ENCODE results near the gene DYDC2. TPM values are rescaled to one million over a fixed set of nuclear protein-coding genes. Genes with fewer than 3 reads are reported as not detected.
"Not testable (repeated sequence)": the region's sequence is repeated elsewhere in the genome, so short reads cannot be mapped to it uniquely, and the experiment has no call there.

Gene DYDC2
- polyA plus RNA-seq, 3 donors: 1.5 to 2.5 (median 1.6) TPM

DNA sequence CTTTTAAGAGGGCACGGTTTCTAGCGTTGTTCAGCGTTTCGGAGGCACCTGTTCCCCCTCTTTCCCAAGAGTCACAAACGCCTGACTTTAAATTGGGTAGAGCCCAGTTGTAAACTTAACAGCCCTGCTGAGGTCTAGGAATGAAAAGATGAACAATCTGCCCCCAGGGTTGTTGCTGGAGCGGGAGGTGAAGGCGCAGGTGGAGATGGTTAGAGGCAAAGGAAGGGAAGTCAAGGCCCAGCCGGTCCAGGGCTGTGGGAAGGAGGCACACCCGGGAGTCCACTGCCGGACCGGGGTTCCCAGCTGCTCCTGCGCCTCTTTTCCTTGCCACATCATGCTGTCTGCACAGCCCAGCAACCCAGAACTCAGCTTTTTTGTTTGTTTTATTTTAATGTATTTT lies 52.5 kb downstream of the DYDC2 start:
- no peak for DNase-seq (ENCODE audit: extremely low read depth in 1 of 11, low read depth in 9 of 11, low spot score in 4 of 11)

DNA sequence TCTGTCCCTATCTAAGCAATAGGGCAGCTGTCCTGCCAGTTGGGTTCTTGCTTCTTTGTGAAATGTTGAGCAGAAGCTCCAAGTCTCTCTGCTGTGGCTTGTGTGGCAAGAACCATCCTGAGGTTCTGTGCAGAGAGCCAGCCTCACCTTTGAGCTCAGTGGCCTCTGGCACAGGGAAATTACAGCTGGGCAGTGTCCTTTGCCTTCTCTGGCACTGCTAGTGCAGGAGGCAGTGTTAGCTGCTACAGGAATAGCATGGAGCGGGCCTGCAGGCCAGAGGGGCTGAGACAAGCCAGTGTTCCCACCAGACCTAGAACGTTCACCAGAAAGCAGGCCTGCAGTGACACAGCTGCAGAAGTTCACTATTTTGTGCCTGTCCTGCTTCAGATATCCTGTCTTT lies 53.5 kb downstream of the DYDC2 start:
- DNase-seq (ENCODE audit: extremely low read depth in 1 of 11, low read depth in 9 of 11, low spot score in 4 of 11): no peak

DNA sequence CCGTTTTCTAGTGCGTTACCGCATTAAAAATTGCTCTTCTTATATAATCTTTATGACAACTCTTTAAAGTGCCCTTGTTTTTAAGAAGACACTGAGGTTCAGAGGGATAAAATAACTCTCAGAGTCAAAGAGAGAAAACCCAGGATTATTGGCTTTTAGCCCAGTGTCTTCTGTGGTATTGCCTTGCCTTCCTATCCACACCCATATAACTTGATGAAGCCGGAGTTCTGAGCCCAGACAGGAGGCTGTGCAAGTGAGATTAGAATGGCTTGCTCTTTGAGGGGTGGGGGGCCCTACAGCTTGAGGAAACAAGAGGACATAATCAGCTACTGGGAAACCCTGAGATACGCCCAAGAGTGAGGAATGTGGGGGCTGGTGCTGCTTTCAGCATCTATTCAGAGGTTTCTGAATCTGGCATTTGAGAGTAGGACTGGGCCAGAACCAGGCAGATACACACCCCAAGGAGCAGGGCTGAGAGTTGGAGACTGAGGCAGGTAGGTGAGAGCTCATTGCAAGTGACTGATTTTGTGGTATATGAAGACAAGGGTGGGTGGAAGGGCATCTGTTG lies 54.1 kb downstream of the DYDC2 start:
- no peak for DNase-seq (ENCODE audit: extremely low read depth in 1 of 11, low read depth in 9 of 11, low spot score in 4 of 11)

DNA sequence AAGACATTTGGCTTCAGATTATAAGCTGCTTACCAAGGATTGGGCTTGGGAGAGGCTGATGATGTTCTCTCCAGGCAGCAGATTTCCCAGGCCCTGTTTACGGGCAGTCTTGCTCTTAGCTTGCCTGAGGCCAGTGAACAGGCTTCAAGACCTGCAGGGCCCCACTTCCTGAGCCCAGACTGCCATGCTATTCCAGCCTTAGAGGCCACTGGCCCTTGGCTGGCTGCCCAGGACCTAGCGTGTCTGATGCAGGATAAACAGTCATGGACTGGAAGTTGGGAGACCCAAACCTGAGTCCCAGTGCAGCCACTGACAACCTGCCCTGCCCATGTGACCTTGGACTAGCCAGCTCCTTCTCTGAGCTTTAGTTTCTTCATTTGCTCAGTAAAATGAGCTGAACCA lies 54.7 kb downstream of the DYDC2 start:
- DNase-seq (ENCODE audit: extremely low read depth in 1 of 11, low read depth in 9 of 11, low spot score in 4 of 11): no peak

DNA sequence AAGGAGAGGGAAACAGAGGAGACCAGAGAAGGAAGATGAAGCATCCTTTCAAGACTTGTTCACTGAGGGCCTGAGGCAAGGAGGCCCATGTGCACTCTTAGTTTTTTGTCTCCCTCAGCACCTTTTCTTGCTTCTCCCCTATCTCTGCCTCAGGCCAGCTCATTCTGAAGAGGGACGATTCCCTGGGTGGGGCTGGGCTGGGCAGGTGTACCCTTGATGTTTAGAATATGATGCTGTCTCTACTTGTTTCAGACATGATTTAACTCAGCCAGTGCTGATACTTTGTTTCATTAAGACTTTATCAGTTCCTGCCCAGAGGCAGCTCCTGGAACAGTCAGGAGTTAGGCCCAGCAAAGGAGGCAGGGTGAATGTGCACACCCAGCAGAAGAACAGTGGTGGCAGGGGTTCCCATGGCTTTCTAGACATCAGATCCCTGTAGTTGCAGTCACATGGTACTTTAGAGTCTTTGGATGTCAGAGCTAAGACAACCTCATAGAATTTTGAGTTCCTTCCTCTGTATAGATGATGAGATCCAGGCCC lies 55.2 kb downstream of the DYDC2 start:
- DNase-seq (ENCODE audit: extremely low read depth in 1 of 11, low read depth in 9 of 11, low spot score in 4 of 11): no peak

DNA sequence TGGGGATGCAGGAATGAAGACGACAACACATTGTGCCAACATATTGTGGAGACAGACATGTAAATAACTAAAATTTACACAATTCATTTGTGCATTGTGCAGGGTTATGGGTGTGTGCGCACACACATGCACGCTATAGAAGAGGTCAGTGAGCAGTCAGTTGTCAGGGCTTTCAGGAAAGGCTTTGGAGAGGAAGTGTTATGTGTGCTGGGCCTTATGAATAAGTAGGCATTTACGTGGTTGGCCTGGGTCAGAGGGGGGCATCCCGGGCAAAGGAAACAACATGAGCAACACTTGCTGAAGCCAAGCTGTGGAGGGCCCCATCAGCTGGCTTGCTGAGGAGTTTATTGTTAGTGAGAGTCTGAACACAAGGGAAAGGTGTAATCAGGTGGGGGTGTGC lies 55.9 kb downstream of the DYDC2 start:
- DNase-seq (ENCODE audit: extremely low read depth in 1 of 11, low read depth in 9 of 11, low spot score in 4 of 11): no peak

DNA sequence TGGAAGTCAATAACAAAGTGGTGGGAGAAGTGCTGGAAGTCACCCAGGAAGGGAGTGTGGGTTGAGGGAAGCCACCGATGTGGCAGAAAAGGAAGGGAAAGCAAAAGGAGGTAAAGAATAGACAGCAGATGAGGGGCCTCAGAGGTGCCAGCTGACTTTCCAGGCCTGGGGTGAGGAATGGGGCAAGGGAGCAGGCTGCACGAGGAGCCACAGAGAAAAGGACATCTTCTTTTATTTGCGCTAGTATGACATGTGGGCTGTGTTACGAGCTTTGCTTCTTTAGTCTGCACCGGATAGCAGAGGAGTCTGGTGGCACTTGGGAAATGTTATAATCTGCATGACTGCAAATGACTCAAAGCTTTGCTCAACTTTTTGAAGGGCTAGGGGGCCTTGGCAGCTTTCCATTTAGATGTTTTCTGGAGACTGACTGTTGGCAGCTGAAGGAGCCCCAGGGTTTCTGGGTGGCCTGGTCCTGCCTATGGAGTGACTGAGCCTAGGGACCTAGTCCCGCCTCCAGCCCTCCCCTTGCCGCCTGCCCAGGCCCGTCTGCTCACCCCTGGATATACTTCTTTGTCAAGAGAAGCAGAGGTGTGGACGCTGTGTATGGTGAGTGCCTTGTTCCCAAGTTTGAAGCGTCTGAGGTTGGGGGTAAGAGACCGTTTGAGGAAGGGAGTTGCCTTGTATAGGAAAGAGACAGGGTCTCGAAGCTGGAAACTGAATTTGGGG lies 56.9 kb downstream of the DYDC2 start:
- peak in 2 of 11 donors; percentile 51 to 55 for DNase-seq (ENCODE audit: extremely low read depth in 1 of 11, low read depth in 9 of 11, low spot score in 4 of 11)

DNA sequence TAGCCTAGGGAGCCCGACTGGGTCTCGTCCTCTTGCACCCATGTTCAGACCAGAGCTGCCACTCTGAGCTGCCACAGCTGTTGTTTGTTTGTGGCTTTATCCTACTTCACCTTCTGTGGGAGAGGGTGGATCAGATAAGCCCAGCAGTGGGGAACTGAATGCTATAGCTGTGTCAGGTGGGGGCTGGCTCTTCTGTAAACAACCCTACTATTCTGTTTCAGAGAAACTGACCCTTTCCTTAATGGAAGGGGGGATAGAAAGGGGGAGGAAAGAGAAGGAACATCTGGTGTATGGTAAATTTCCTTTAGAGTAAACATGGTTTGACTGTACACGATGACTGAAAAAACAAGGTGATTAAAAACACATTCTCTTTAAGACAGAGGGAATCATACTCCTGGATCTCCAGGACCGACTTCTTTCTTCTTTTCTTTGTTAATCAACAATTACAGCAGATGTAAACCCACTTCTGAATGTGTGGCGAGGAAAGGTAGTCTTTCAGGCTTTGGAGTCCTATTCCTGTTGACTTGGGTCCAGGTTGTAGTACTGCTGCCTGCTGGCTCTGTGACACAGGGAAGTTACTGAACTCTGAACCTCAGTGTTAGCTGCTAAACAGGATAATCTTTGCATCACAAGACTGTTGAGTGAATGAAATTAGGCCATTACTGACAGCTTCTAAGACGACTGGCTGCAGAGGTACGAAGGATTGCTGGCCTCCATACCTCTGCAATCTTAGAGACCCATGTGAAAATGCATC lies 57.7 kb downstream of the DYDC2 start:
- peak in 7 of 11 donors; percentile 53 to 76 (median 65) for DNase-seq (ENCODE audit: extremely low read depth in 1 of 11, low read depth in 9 of 11, low spot score in 4 of 11)

DNA sequence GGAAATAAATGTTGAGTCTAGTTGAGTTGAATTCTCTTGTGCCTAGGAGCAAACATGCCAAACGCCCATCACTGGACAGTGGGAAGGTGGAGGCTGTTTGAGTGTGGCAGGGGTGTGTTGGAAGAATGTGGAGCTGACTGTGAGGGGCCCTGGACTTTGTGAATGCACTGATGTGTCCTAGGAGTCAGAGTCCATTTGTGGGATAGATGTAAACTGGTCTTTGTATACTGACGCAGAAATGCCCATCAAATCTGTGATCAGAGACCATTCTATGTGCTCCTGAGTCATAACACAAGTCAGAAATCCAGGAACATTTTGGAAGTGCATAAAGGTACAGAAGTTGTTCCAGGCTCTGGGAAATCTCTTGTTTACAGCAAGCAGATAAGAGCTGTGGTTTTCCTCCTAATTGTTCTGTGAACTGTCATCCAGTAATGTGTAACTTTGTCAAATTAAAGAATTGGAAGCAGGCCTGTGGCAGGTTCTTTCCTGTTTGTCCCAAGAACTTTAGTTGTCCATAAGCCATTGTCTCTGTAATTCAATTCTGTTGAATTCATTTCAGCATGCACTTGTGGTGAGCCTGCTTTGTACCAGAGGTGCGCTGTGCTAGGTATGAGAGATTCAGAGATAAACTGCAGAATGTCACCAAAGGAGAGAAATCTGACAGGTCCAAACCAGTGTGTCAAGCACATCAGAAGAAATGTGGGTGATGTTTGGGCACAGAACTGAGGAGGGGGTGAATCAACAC lies 59.3 kb downstream of the DYDC2 start:
- DNase-seq (ENCODE audit: extremely low read depth in 1 of 11, low read depth in 9 of 11, low spot score in 4 of 11): no peak

DNA sequence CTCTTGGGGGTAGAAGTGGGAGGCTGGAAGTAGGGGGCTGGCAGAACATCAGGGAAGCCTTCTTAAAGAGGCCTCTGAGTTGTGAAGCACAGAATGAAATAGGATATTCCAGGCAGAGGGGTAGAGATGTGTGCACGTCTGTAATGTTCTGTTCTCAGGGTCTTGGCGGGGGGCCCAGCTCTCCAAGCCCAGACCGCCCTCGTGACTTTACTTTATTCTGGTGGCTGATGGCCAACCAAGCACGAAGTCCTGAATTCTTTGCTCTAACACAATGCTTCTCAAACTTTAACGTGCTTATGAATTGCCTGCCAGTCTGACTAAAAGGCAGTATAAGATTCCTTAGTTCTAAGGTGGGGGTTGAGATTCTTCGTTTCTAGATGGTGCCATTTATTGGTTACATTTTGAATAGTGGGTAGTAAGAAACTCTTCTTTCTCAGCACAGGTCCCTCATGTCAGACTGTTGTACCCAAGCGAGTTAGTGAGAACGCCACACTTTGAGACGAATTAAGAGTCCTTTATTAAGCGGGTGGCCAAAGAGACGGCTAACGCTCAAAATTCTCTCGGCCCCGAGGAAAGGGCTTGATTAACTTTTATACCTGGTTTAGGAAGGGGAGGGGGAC lies 60.0 kb downstream of the DYDC2 start:
- peak in 5 of 11 donors; percentile 48 to 74 (median 62) for DNase-seq (ENCODE audit: extremely low read depth in 1 of 11, low read depth in 9 of 11, low spot score in 4 of 11)

DNA sequence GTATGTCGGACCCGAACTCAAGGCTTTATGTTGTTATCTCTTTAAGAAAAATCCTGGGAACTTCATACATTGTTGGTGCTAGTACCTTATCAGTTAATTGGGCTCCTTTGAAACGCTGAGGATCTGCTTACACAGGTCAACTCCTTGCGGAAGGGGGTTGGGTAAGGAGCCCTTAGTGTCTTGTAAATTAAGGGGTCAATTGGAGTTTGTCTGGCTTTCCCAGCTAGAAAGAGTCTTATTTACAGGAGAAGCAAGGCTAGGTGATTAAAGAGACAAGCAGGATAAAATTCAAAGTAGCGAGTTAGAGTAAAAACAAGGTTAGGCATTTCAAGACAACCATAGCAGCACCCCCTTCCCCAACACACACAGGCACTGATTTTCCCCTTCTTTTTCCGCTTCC lies 60.7 kb downstream of the DYDC2 start:
- DNase-seq (ENCODE audit: extremely low read depth in 1 of 11, low read depth in 9 of 11, low spot score in 4 of 11): not testable (repeated sequence)

Other genes starting within 250 kb of the DYDC2 start
- gene PLAC9, start 224.1 kb upstream of the DYDC2 start, polyA plus RNA-seq (ENCODE audit: insufficient read length in 3 of 3): 10 to 100 TPM; 16.4 to 29.3 (median 27.7) TPM
- gene ANXA11, start 151.2 kb upstream of the DYDC2 start, polyA plus RNA-seq (ENCODE audit: insufficient read length in 3 of 3): 100 to 1,000 TPM; 112 to 143 (median 130) TPM
- gene MAT1A, start 67.1 kb upstream of the DYDC2 start, polyA plus RNA-seq (ENCODE audit: insufficient read length in 3 of 3): 1 to 10 TPM in 2 of 3 donors, under 1 TPM in 1; 0.88 to 1.3 (median 1.0) TPM
- under 1 TPM; 0.34 to 0.96 (median 0.50) TPM for gene DYDC1, start within 50 bp of the DYDC2 start, polyA plus RNA-seq (ENCODE audit: insufficient read length in 3 of 3)
- gene PRXL2A, start 51.8 kb downstream of the DYDC2 start, polyA plus RNA-seq (ENCODE audit: insufficient read length in 3 of 3): 100 to 1,000 TPM; 111 to 138 (median 123) TPM
- gene TSPAN14, start 97.5 kb downstream of the DYDC2 start, polyA plus RNA-seq (ENCODE audit: insufficient read length in 3 of 3): 10 to 100 TPM; 82.4 to 93.3 (median 86.6) TPM
- gene SH2D4B, start 181.1 kb downstream of the DYDC2 start, polyA plus RNA-seq (ENCODE audit: insufficient read length in 3 of 3): under 1 TPM; 0.17 to 0.26 (median 0.20) TPM